ENCODE measurements around the gene OLA1. TPM values are rescaled to one million over a fixed set of nuclear protein-coding genes. Genes with fewer than 3 reads are reported as not detected.

The OLA1 gene
- polyA plus RNA-seq, 1 donor from 2014 or later, result 134 TPM

DNA sequence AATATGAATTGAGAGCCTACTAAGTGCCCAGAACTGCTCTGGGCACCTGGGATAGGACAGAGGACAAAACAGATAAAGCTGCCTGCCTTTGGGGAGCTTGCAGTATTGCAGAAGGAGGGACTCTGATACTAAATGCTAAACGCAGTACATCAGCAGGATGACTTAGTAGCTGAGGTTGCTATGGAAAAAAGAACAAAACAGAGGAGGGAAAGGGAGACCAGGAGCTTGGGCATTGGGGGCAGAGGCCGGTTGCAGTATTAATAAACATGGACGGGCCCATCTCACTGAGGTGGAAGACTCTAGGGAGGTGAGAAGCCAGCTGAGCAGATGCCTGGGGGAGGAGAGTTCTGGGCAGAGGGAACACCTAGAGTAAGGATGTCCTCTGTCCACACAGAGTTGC lies 217.1 kb downstream of the OLA1 start:
- Histone ChIP-seq H3K79me2 (replicated peaks; ENCODE audit: insufficient read depth, low read length) (no peaks in the 10 kb centered on the region), H3K9me2 (ENCODE audit: insufficient read depth, low read length) (no peaks in the 10 kb centered on the region), H3K9ac (ENCODE audit: low read length) (no peak overlapping the region), H4K20me1 (ENCODE audit: insufficient read depth) (no peaks in the 10 kb centered on the region), H3K9me3 (ENCODE audit: low read length) (no peaks in the 10 kb centered on the region), H2AFZ (ENCODE audit: low read depth, low read length) (no peak overlapping the region), H3K36me3 (ENCODE audit: insufficient read depth, low read length) (no peaks in the 10 kb centered on the region), H3K4me2 (ENCODE audit: low read length) (no peak overlapping the region), H3K27ac (ENCODE audit: low read length) (no peak overlapping the region), H3K27me3 (ENCODE audit: insufficient read depth, low read depth, low read length) (no peaks in the 10 kb centered on the region), H3F3A (ENCODE audit: insufficient read depth, low read length, poor library complexity, severe bottlenecking) (no peaks in the 10 kb centered on the region), H3K4me3 (ENCODE audit: low read length) (no peak overlapping the region)
- TF ChIP-seq, protein P1, sequence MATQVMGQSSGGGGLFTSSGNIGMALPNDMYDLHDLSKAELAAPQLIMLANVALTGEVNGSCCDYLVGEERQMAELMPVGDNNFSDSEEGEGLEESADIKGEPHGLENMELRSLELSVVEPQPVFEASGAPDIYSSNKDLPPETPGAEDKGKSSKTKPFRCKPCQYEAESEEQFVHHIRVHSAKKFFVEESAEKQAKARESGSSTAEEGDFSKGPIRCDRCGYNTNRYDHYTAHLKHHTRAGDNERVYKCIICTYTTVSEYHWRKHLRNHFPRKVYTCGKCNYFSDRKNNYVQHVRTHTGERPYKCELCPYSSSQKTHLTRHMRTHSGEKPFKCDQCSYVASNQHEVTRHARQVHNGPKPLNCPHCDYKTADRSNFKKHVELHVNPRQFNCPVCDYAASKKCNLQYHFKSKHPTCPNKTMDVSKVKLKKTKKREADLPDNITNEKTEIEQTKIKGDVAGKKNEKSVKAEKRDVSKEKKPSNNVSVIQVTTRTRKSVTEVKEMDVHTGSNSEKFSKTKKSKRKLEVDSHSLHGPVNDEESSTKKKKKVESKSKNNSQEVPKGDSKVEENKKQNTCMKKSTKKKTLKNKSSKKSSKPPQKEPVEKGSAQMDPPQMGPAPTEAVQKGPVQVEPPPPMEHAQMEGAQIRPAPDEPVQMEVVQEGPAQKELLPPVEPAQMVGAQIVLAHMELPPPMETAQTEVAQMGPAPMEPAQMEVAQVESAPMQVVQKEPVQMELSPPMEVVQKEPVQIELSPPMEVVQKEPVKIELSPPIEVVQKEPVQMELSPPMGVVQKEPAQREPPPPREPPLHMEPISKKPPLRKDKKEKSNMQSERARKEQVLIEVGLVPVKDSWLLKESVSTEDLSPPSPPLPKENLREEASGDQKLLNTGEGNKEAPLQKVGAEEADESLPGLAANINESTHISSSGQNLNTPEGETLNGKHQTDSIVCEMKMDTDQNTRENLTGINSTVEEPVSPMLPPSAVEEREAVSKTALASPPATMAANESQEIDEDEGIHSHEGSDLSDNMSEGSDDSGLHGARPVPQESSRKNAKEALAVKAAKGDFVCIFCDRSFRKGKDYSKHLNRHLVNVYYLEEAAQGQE (IDR thresholded peaks at IDR 0.05; ENCODE audit: borderline replicate concordance), result no peak
- TF ChIP-seq SMC3 (conservative IDR thresholded peaks at IDR 0.05; ENCODE audit: poor library complexity) (no peak), EP300 (conservative IDR thresholded peaks at IDR 0.05; ENCODE audit: poor library complexity, severe bottlenecking) (no peak), EZH2 (IDR thresholded peaks at IDR 0.05; ENCODE audit: borderline replicate concordance, insufficient read depth, low read length, poor library complexity, severe bottlenecking) (no peak), TAF1 (IDR thresholded peaks at IDR 0.05; ENCODE audit: low read depth) (no peak), MXI1 (conservative IDR thresholded peaks at IDR 0.05; ENCODE audit: poor library complexity, severe bottlenecking) (no peak), RAD21 (conservative IDR thresholded peaks at IDR 0.05) (no peak), POLR2AphosphoS5 (IDR thresholded peaks at IDR 0.05) (no peak)
- TF ChIP-seq, protein P2, sequence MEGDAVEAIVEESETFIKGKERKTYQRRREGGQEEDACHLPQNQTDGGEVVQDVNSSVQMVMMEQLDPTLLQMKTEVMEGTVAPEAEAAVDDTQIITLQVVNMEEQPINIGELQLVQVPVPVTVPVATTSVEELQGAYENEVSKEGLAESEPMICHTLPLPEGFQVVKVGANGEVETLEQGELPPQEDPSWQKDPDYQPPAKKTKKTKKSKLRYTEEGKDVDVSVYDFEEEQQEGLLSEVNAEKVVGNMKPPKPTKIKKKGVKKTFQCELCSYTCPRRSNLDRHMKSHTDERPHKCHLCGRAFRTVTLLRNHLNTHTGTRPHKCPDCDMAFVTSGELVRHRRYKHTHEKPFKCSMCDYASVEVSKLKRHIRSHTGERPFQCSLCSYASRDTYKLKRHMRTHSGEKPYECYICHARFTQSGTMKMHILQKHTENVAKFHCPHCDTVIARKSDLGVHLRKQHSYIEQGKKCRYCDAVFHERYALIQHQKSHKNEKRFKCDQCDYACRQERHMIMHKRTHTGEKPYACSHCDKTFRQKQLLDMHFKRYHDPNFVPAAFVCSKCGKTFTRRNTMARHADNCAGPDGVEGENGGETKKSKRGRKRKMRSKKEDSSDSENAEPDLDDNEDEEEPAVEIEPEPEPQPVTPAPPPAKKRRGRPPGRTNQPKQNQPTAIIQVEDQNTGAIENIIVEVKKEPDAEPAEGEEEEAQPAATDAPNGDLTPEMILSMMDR (IDR thresholded peaks at IDR 0.05; ENCODE audit: poor library complexity, severe bottlenecking), result no peak

DNA sequence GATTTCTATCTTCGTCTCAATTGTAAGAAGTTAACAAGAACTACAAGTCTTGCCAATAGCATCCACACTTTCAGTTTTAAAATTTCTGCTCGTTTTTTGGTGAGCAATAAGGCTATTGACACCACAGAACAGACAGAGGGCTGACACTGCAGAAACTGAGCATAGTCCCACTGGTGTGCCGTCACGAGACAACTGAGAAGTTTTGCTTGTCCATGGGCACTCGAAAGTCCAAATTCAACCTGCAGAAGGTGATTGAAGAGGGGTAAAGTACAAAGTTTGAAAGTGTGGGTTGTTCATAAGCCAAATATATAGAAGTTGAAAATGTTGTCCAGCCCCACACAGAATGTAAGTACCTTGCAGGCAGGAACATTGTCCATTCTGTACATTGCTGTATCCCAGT lies 219.4 kb downstream of the OLA1 start:
- H3K9me2 ChIP-seq (ENCODE audit: insufficient read depth, low read length), result no peaks in the 10 kb centered on the region
- H3K4me2 ChIP-seq (ENCODE audit: low read length), result no peak overlapping the region
- H2AFZ ChIP-seq (ENCODE audit: low read depth, low read length), result no peak overlapping the region
- no peak overlapping the region for H3K4me3 ChIP-seq (ENCODE audit: low read length)
- H3F3A ChIP-seq (ENCODE audit: insufficient read depth, low read length, poor library complexity, severe bottlenecking), result no peaks in the 10 kb centered on the region
- no peaks in the 10 kb centered on the region for H3K79me2 ChIP-seq (replicated peaks; ENCODE audit: insufficient read depth, low read length)
- H3K9me3 ChIP-seq (ENCODE audit: low read length), result no peaks in the 10 kb centered on the region
- no peaks in the 10 kb centered on the region for H3K27me3 ChIP-seq (ENCODE audit: insufficient read depth, low read depth, low read length)
- no peaks in the 10 kb centered on the region for H3K36me3 ChIP-seq (ENCODE audit: insufficient read depth, low read length)
- no peak overlapping the region for H3K9ac ChIP-seq (ENCODE audit: low read length)
- H3K27ac ChIP-seq (ENCODE audit: low read length), result no peak overlapping the region
- TF ChIP-seq EP300 (conservative IDR thresholded peaks at IDR 0.05; ENCODE audit: poor library complexity, severe bottlenecking) (no peak), EZH2 (IDR thresholded peaks at IDR 0.05; ENCODE audit: borderline replicate concordance, insufficient read depth, low read length, poor library complexity, severe bottlenecking) (no peak), SMC3 (conservative IDR thresholded peaks at IDR 0.05; ENCODE audit: poor library complexity) (no peak), MXI1 (conservative IDR thresholded peaks at IDR 0.05; ENCODE audit: poor library complexity, severe bottlenecking) (no peak), TAF1 (IDR thresholded peaks at IDR 0.05; ENCODE audit: low read depth) (no peak), RAD21 (conservative IDR thresholded peaks at IDR 0.05) (no peak), POLR2AphosphoS5 (IDR thresholded peaks at IDR 0.05) (no peak)
- TF ChIP-seq, protein P2 (IDR thresholded peaks at IDR 0.05; ENCODE audit: poor library complexity, severe bottlenecking), result no peak
- TF ChIP-seq, protein P1 (IDR thresholded peaks at IDR 0.05; ENCODE audit: borderline replicate concordance), result no peak
- no peaks in the 10 kb centered on the region for H4K20me1 ChIP-seq (ENCODE audit: insufficient read depth)
